NT2/D1 (cell line): ENCODE data around the gene ARL4D.
"Not testable (repeated sequence)": the region's sequence is repeated elsewhere in the genome, so short reads cannot be mapped to it uniquely, and the experiment has no call there.

Experiments
- SUZ12 ChIP-seq: IDR thresholded peaks from 2 replicates; pipeline ENCODE4 v1.6.1; 2011; ENCODE audit not compliant: insufficient read length, insufficient read depth; ENCODE audit errors: extremely low read depth
- YY1 ChIP-seq: IDR thresholded peaks from 2 replicates; pipeline ENCODE4 v1.6.1; 2011; ENCODE audit not compliant: insufficient read length, insufficient read depth
- ZNF274 ChIP-seq: IDR thresholded peaks from 2 replicates; pipeline ENCODE4 v1.6.1; 2011; ENCODE audit warnings: mild to moderate bottlenecking, low read depth, low read length

DNA sequence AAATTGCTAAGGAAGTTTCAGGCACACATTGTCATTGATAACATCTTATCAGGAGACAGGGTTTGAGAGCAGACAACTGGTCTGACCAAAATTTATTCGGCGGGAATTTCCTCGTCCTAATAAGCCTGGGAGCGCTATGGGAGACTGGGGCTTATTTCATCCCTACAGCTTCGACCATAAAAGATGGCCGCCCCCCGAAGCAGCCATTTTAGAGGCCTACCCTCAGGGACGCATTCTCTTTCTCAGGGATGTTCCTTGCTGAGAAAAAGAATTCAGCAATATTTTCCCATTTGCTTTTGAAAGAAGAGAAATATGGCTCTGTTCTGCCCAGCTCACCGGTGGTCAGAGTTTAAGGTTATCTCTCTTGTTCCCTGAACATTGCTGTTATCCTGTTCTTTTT is 32.9 kb upstream of the ARL4D start:
- not testable (repeated sequence) for TF ChIP-seq ZNF274, YY1, SUZ12
